Mesothelial cell of epicardium (in vitro differentiated cells): ENCODE measurements around the gene SYS1. TPM values are rescaled to one million over a fixed set of nuclear protein-coding genes. Genes with fewer than 3 reads are reported as not detected.

ENCODE experiments used
- DNase-seq, 2 experiments: peaks; one replicate each; pipeline ENCODE4 v3.0.0; 2021; ENCODE audit warnings: low spot score in 2 of 2; ENCODE audit not compliant: unreplicated experiment in 2 of 2
- H3K27ac Mint-ChIP-seq: 2 replicates; pipeline ENCODE4 v1.8.0; 2021; ENCODE audit warnings: mixed read lengths
- H3K27me3 Mint-ChIP-seq: 2 replicates; pipeline ENCODE4 v1.8.0; 2021; ENCODE audit warnings: low read depth, mixed read lengths
- H3K36me3 Mint-ChIP-seq: 2 replicates; pipeline ENCODE4 v1.8.0; 2021; ENCODE audit warnings: mixed read lengths
- H3K4me1 Mint-ChIP-seq: 2 replicates; pipeline ENCODE4 v1.8.0; 2021; ENCODE audit warnings: mixed read lengths
- H3K4me3 Mint-ChIP-seq: 2 replicates; pipeline ENCODE4 v1.8.0; 2021; ENCODE audit warnings: mild to moderate bottlenecking, moderate library complexity, mixed read lengths
- H3K9me3 Mint-ChIP-seq: 2 replicates; pipeline ENCODE4 v1.8.0; 2021; ENCODE audit warnings: mixed read lengths
- total RNA-seq: library from RNA; stranded (reverse); gene quantifications from 3 replicates; pipeline ENCODE4 v1.2.1, GENCODE V29; 2021
- TF ChIP-seq, protein P1 (sequence below): fragments of 200-600 bp; sonication (generic); IDR thresholded peaks from one replicate; pipeline ENCODE4 v1.5.0; 2021; ENCODE audit warnings: antibody characterized with exemption; ENCODE audit not compliant: unreplicated experiment

SYS1 gene
- total RNA-seq, 1 donor from 2014 or later: 27.2 TPM

DNA sequence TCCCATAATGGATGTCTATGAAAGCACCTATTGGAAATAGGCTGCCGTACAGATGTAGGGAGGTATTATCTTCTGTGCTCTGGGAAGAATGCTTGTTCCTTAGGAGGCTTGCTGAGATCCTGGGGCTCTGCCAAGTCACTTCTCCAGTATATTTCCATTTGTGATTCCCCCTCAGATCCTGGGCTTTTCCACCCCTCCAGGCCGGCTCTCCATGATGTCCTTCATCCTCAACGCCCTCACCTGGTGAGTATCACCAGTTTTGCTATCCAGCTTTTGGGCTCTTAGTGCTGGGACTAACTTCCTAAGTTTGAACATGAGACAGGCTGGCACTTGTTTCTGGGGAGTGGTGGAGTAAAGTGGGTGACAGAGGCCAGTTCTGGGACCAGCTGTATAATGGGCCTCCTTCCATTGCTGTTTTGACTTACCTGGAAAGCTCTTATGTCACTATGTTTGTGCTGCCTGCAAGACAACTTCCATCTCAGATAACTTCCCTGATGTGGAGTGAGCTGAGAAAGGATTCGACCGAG lies 2.6 kb downstream of the SYS1 start:
- Mint-ChIP-seq H3K4me1 (peaks cover 20% of the 10 kb centered on the region), H3K27me3 (no peaks in the 10 kb centered on the region), H3K4me3 (peak overlapping the region; percentile 2), H3K9me3 (no peaks in the 10 kb centered on the region), H3K36me3 (peaks cover 18% of the 10 kb centered on the region), H3K27ac (no peak overlapping the region)
- DNase-seq: no peak
- TF ChIP-seq, protein P1, sequence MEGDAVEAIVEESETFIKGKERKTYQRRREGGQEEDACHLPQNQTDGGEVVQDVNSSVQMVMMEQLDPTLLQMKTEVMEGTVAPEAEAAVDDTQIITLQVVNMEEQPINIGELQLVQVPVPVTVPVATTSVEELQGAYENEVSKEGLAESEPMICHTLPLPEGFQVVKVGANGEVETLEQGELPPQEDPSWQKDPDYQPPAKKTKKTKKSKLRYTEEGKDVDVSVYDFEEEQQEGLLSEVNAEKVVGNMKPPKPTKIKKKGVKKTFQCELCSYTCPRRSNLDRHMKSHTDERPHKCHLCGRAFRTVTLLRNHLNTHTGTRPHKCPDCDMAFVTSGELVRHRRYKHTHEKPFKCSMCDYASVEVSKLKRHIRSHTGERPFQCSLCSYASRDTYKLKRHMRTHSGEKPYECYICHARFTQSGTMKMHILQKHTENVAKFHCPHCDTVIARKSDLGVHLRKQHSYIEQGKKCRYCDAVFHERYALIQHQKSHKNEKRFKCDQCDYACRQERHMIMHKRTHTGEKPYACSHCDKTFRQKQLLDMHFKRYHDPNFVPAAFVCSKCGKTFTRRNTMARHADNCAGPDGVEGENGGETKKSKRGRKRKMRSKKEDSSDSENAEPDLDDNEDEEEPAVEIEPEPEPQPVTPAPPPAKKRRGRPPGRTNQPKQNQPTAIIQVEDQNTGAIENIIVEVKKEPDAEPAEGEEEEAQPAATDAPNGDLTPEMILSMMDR: no peak

DNA sequence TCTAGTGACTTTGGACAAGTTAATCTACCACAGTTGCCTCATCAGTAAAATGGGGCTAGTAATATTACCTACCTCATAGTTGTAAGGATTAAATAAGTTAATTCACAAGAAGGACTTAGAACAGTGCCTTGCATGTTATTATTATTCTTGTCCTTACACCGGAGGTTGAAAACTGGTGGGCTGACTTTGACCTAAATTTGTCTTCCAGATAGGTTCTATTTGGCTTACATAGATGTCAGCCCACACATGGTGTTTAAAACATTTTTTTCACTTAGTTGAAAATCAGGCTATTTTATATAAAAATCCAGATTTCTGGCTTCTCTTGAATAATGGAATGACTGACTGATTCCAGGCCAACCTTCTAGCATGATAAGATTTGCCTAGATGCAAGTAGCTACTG lies 3.2 kb downstream of the SYS1 start:
- Mint-ChIP-seq H3K4me1 (peaks cover 20% of the 10 kb centered on the region), H3K27ac (no peak overlapping the region), H3K9me3 (no peaks in the 10 kb centered on the region), H3K4me3 (no peak overlapping the region), H3K27me3 (no peaks in the 10 kb centered on the region), H3K36me3 (peaks cover 18% of the 10 kb centered on the region)
- DNase-seq: no peak
- TF ChIP-seq, protein P1: no peak

DNA sequence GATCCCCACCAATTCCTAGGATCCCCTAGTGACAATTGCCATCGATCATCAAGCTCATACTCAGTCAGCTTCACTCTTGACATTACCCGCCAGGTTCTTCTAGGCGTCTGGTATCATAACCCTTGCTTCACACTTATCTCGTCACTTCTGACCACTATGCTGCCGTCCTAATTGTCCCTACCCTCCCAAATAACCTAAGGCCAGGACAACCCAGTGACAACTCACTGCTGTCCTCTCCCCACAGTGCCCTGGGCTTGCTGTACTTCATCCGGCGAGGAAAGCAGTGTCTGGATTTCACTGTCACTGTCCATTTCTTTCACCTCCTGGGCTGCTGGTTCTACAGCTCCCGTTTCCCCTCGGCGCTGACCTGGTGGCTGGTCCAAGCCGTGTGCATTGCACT lies 3.7 kb downstream of the SYS1 start:
- no peaks in the 10 kb centered on the region for H3K9me3 Mint-ChIP-seq
- H3K36me3 Mint-ChIP-seq: peaks cover 18% of the 10 kb centered on the region
- H3K4me1 Mint-ChIP-seq: peaks cover 20% of the 10 kb centered on the region
- no peaks in the 10 kb centered on the region for H3K27me3 Mint-ChIP-seq
- TF ChIP-seq, protein P1: no peak
- no peak overlapping the region for H3K4me3 Mint-ChIP-seq
- DNase-seq: no peak
- no peak overlapping the region for H3K27ac Mint-ChIP-seq

DNA sequence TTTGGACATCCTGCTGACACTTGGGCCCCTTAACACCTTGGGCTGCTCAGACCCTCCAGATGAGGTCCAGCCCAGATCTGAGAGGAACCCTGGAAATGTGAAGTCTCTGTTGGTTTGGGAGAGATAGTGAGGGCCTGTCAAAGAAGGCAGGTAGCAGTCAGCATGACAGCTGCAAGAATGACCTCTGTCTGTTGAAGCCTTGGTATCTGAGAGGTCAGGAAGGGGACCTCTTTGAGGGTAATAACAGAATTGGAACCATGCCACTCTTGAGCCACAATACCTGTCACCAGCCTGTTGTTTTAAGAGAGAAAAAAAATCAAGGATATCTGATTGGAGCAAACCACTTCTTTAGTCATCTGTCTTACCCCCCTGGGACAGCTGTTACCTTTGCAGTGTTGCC lies 4.2 kb downstream of the SYS1 start:
- H3K36me3 Mint-ChIP-seq: peaks cover 18% of the 10 kb centered on the region
- H3K9me3 Mint-ChIP-seq: no peaks in the 10 kb centered on the region
- no peak overlapping the region for H3K27ac Mint-ChIP-seq
- H3K4me3 Mint-ChIP-seq: no peak overlapping the region
- no peaks in the 10 kb centered on the region for H3K27me3 Mint-ChIP-seq
- H3K4me1 Mint-ChIP-seq: peaks cover 20% of the 10 kb centered on the region
- no peak for DNase-seq
- TF ChIP-seq, protein P1: no peak

DNA sequence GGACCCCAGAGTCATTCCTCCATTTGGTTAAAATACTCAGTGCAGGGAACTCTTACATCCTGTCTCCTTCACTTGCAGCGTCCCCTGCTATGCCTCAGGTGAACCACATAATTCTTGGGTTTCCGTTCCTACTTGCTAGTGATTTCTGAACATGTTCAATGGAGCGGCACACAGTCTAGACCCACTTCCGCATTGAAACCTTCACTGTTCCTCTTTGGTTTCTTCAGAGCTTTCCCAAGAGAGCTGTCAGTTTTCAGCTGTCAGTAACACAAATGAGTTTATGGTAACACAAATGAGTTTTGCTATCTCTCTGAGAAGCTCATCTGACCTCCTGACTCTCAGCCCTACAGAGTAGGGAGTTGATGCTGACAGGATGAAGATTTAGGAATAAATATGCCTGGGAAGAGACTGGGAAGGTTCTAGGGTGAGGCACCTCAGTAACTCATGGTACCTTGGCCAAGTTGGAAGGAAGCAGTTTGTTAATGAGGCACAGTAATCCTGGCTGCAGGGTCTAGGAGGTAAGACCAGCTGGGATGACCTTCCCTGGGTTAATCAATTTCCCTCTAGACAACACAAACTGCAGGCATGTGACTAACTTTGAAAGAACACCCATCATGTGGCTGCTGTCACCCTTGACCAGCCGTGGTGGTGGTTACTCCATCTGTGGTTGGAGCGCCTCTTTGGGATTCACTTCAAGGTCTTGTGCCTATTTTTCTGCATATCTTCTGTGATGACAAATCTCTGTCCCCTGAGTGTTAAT lies 5.4 kb downstream of the SYS1 start:
- Mint-ChIP-seq H3K27ac (no peak overlapping the region), H3K4me3 (no peak overlapping the region), H3K9me3 (no peaks in the 10 kb centered on the region), H3K4me1 (peaks cover 12% of the 10 kb centered on the region), H3K27me3 (no peaks in the 10 kb centered on the region), H3K36me3 (peaks cover 18% of the 10 kb centered on the region)
- no peak for DNase-seq
- TF ChIP-seq, protein P1: no peak
